ENCODE measurements around the gene CACNA2D2. TPM values are rescaled to one million over a fixed set of nuclear protein-coding genes. Genes with fewer than 3 reads are reported as not detected.

The CACNA2D2 gene
- total RNA-seq, 1 donor from 2014 or later = 1.00 TPM

DNA sequence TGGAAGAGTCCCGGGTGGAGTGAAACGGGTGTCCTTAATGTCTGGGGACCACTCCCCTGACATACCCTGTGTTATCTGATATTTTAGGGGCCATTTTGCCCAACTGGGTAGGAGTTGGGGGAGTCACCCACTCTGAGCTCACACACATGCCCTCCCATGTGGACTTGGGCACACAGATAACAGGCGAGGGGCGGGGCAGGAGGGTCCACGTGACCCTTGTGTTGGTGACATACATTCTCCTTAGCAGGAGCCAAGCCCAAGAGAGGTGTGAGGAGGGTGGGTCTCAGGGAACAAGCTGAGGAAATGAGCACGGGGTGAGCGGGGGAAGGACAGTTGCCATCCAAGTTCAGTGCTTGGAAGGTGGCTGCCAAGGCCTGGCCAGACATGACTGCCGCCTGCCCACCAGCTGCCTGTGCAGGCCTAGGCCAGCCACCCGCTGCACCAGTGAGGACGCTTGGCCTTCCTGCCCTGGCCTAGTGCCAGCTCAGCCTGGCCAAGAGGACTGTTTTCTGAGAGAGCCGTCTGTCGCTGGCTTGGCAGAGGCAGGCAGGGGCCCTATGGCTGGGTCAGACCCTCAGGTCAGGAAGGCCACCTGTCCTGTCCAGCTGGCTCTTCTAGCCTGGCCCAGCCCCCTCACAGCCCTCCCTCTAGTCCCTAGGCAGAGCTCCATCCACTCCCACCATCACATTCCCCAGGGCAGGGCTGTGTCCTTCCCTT lies 112.8 kb downstream of the CACNA2D2 start:
- Histone ChIP-seq H3K4me3 (ENCODE audit: insufficient read depth, low read depth, low read length) (no peak overlapping the region), H2AFZ (ENCODE audit: low read depth, low read length) (no peak overlapping the region), H3K4me2 (ENCODE audit: low read length) (no peak overlapping the region), H3K4me1 (ENCODE audit: insufficient read depth, low read length) (peaks cover 8% of the 10 kb centered on the region), H3K27ac (ENCODE audit: low read depth, low read length) (no peak overlapping the region), H3K9me3 (ENCODE audit: insufficient read depth, low read depth, low read length) (no peaks in the 10 kb centered on the region), H3K79me2 (ENCODE audit: insufficient read depth, low read length) (no peaks in the 10 kb centered on the region), H3K9ac (ENCODE audit: low read length) (no peak overlapping the region), H3K27me3 (ENCODE audit: insufficient read depth, low read length) (peaks cover 4% of the 10 kb centered on the region), H3K36me3 (ENCODE audit: insufficient read depth, low read length) (no peaks in the 10 kb centered on the region), H4K20me1 (ENCODE audit: insufficient read depth, low read length) (no peaks in the 10 kb centered on the region)
- Mint-ChIP-seq H3K4me1 (ENCODE audit: low read depth, unreplicated experiment) (peaks cover 2% of the 10 kb centered on the region), H3K27ac (ENCODE audit: unreplicated experiment) (no peak overlapping the region), H3K27me3 (ENCODE audit: low read depth, unreplicated experiment) (peaks cover 21% of the 10 kb centered on the region), H3K36me3 (ENCODE audit: low read depth, unreplicated experiment) (no peaks in the 10 kb centered on the region), H3K4me3 (ENCODE audit: unreplicated experiment) (no peak overlapping the region), H3K9me3 (ENCODE audit: unreplicated experiment) (no peaks in the 10 kb centered on the region)
- FAIRE-seq (no peak), DNase-seq (ENCODE audit: low read depth) (no peak)
- TF ChIP-seq, protein P1, sequence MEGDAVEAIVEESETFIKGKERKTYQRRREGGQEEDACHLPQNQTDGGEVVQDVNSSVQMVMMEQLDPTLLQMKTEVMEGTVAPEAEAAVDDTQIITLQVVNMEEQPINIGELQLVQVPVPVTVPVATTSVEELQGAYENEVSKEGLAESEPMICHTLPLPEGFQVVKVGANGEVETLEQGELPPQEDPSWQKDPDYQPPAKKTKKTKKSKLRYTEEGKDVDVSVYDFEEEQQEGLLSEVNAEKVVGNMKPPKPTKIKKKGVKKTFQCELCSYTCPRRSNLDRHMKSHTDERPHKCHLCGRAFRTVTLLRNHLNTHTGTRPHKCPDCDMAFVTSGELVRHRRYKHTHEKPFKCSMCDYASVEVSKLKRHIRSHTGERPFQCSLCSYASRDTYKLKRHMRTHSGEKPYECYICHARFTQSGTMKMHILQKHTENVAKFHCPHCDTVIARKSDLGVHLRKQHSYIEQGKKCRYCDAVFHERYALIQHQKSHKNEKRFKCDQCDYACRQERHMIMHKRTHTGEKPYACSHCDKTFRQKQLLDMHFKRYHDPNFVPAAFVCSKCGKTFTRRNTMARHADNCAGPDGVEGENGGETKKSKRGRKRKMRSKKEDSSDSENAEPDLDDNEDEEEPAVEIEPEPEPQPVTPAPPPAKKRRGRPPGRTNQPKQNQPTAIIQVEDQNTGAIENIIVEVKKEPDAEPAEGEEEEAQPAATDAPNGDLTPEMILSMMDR (IDR thresholded peaks at IDR 0.05; ENCODE audit: insufficient read depth, low read depth, low read length) = no peak
- TF ChIP-seq EZH2 (IDR thresholded peaks at IDR 0.05; ENCODE audit: insufficient read depth, low read length) = no peak

DNA sequence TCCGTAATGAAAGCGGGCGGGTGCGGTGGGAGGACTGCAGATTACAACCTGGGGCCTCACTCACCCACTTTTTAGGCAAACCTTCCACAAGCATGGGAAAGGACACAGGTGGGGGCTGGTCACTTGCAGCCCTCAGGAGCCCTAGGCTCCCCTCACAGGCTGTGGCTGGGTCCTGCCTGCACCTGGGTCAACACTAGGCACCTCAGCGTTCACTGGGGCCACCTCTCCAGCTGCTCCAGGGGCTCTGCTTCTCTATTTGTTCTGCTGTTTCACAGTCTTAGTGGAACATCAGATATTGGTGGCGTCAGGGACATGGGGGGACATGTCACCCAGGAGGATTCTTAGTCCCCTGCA lies 114.0 kb downstream of the CACNA2D2 start:
- H3K27me3 ChIP-seq (ENCODE audit: insufficient read depth, low read length) = peaks cover 4% of the 10 kb centered on the region
- no peak overlapping the region for H3K27ac ChIP-seq (ENCODE audit: low read depth, low read length)
- FAIRE-seq (no peak), DNase-seq (ENCODE audit: low read depth) (no peak)
- no peak overlapping the region for H2AFZ ChIP-seq (ENCODE audit: low read depth, low read length)
- Mint-ChIP-seq H3K4me3 (ENCODE audit: unreplicated experiment) (no peak overlapping the region), H3K27me3 (ENCODE audit: low read depth, unreplicated experiment) (peaks cover 26% of the 10 kb centered on the region), H3K9me3 (ENCODE audit: unreplicated experiment) (no peaks in the 10 kb centered on the region), H3K4me1 (ENCODE audit: low read depth, unreplicated experiment) (peaks cover 2% of the 10 kb centered on the region), H3K27ac (ENCODE audit: unreplicated experiment) (no peak overlapping the region), H3K36me3 (ENCODE audit: low read depth, unreplicated experiment) (no peaks in the 10 kb centered on the region)
- no peaks in the 10 kb centered on the region for H3K9me3 ChIP-seq (ENCODE audit: insufficient read depth, low read depth, low read length)
- H3K4me1 ChIP-seq (ENCODE audit: insufficient read depth, low read length) = peaks cover 8% of the 10 kb centered on the region
- H3K4me2 ChIP-seq (ENCODE audit: low read length) = no peak overlapping the region
- H3K79me2 ChIP-seq (ENCODE audit: insufficient read depth, low read length) = no peaks in the 10 kb centered on the region
- no peak for TF ChIP-seq EZH2 (IDR thresholded peaks at IDR 0.05; ENCODE audit: insufficient read depth, low read length)
- TF ChIP-seq, protein P1 (IDR thresholded peaks at IDR 0.05; ENCODE audit: insufficient read depth, low read depth, low read length) = no peak
- H3K36me3 ChIP-seq (ENCODE audit: insufficient read depth, low read length) = no peaks in the 10 kb centered on the region
- no peaks in the 10 kb centered on the region for H4K20me1 ChIP-seq (ENCODE audit: insufficient read depth, low read length)
- H3K4me3 ChIP-seq (ENCODE audit: insufficient read depth, low read depth, low read length) = no peak overlapping the region
- H3K9ac ChIP-seq (ENCODE audit: low read length) = no peak overlapping the region

DNA sequence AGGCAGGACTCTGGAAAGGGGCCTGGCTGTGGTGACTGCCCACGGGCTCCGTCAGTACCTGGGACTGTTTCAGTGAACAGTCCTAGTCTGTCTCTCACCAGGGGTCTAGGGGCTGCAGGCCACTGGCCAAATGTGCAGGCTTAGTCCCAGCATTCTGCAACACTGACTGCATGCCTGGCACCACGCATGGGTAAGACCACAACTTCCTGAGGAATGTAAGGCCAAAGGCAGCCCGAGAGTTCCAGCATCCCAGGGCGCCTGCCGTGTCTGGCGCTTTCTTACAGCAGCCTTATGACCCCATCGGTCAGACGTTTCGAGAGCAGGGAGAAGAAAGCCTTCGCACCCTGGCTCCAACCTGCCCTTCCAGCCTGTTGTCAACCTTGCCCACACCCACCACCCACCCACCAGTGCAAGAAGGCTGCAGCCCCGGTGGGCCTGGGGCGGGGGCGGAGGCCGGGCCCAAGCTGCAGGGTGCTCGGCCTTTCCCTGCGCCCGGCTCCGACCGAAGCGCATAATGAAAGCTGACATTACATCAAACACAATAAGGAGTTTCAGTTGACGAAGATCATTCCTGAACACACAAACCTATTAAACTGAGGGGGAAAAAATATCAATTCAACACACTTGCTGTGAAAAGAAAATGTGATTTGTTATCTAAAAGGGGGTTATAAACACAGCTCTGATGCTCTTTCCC lies 114.6 kb downstream of the CACNA2D2 start:
- Histone ChIP-seq H2AFZ (ENCODE audit: low read depth, low read length) (no peak overlapping the region), H3K36me3 (ENCODE audit: insufficient read depth, low read length) (no peaks in the 10 kb centered on the region), H3K27me3 (ENCODE audit: insufficient read depth, low read length) (no peaks in the 10 kb centered on the region), H3K4me2 (ENCODE audit: low read length) (no peak overlapping the region), H4K20me1 (ENCODE audit: insufficient read depth, low read length) (no peaks in the 10 kb centered on the region), H3K4me1 (ENCODE audit: insufficient read depth, low read length) (peaks cover 8% of the 10 kb centered on the region), H3K9me3 (ENCODE audit: insufficient read depth, low read depth, low read length) (no peaks in the 10 kb centered on the region), H3K27ac (ENCODE audit: low read depth, low read length) (no peak overlapping the region), H3K4me3 (ENCODE audit: insufficient read depth, low read depth, low read length) (no peak overlapping the region), H3K79me2 (ENCODE audit: insufficient read depth, low read length) (no peaks in the 10 kb centered on the region), H3K9ac (ENCODE audit: low read length) (no peak overlapping the region)
- DNase-seq (ENCODE audit: low read depth) (peak; percentile 34), FAIRE-seq (no peak)
- H3K36me3 Mint-ChIP-seq (ENCODE audit: low read depth, unreplicated experiment) = no peaks in the 10 kb centered on the region
- H3K27me3 Mint-ChIP-seq (ENCODE audit: low read depth, unreplicated experiment) = peaks cover 29% of the 10 kb centered on the region
- TF ChIP-seq EZH2 (IDR thresholded peaks at IDR 0.05; ENCODE audit: insufficient read depth, low read length) = no peak
- TF ChIP-seq, protein P1 (IDR thresholded peaks at IDR 0.05; ENCODE audit: insufficient read depth, low read depth, low read length) = no peak
- no peaks in the 10 kb centered on the region for H3K9me3 Mint-ChIP-seq (ENCODE audit: unreplicated experiment)
- peaks cover 2% of the 10 kb centered on the region for H3K4me1 Mint-ChIP-seq (ENCODE audit: low read depth, unreplicated experiment)
- no peak overlapping the region for H3K4me3 Mint-ChIP-seq (ENCODE audit: unreplicated experiment)
- H3K27ac Mint-ChIP-seq (ENCODE audit: unreplicated experiment) = no peak overlapping the region
